ENCODE data around the gene UQCRQ.

UQCRQ gene

GRCh38 chr5:132865668-132866341, 637 bp upstream of the UQCRQ start:
- in situ Hi-C loops (cut with MboI; ENCODE audit: low sequenced_read_pairs) = no loop called here

- in situ Hi-C loops (cut with MboI; ENCODE audit: low sequenced_read_pairs) = no loop called here
These were observed 607 bp downstream of the UQCRQ start for GRCh38 chr5:132867046-132867451.

GRCh38 chr5:132868754-132869153, 2.3 kb downstream of the UQCRQ start:
- in situ Hi-C loops (cut with MboI; ENCODE audit: low sequenced_read_pairs) = no loop called here

- in situ Hi-C loops (cut with MboI; ENCODE audit: low sequenced_read_pairs) = no loop called here
These were observed 4.4 kb downstream of the UQCRQ start for GRCh38 chr5:132870801-132871200.

- in situ Hi-C loops (cut with MboI; ENCODE audit: low sequenced_read_pairs) = no loop called here
These were observed 5.2 kb downstream of the UQCRQ start for GRCh38 chr5:132871459-132872284.

- in situ Hi-C loops (cut with MboI; ENCODE audit: low sequenced_read_pairs) = no loop called here
These were observed 6.3 kb downstream of the UQCRQ start for GRCh38 chr5:132872788-132873118.

- in situ Hi-C loops (cut with MboI; ENCODE audit: low sequenced_read_pairs) = no loop called here
These were observed 6.9 kb downstream of the UQCRQ start, which contains the start of gene LEAP2 for GRCh38 chr5:132873119-132873929. Gene LEAP2, plus strand, starts transcription at chr5:132873668. Its CDS starts 27 bp downstream, at chr5:132873695.

GRCh38 chr5:132873930-132874271, 7.5 kb downstream of the UQCRQ start:
- in situ Hi-C loops (cut with MboI; ENCODE audit: low sequenced_read_pairs) = no loop called here

- in situ Hi-C loops (cut with MboI; ENCODE audit: low sequenced_read_pairs) = no loop called here
These were observed 9.7 kb downstream of the UQCRQ start for GRCh38 chr5:132876020-132876759.

GRCh38 chr5:132877466-132877865, 11.0 kb downstream of the UQCRQ start:
- in situ Hi-C loops (cut with MboI; ENCODE audit: low sequenced_read_pairs) = no loop called here

GRCh38 chr5:132877938-132878337, 11.5 kb downstream of the UQCRQ start:
- in situ Hi-C loops (cut with MboI; ENCODE audit: low sequenced_read_pairs) = no loop called here

- in situ Hi-C loops (cut with MboI; ENCODE audit: low sequenced_read_pairs) = no loop called here
These were observed 16.9 kb downstream of the UQCRQ start for GRCh38 chr5:132883261-132883834.

GRCh38 chr5:132884548-132884947, 18.1 kb downstream of the UQCRQ start:
- in situ Hi-C loops (cut with MboI; ENCODE audit: low sequenced_read_pairs) = no loop called here

GRCh38 chr5:132886064-132886823, 19.8 kb downstream of the UQCRQ start:
- in situ Hi-C loops (cut with MboI; ENCODE audit: low sequenced_read_pairs) = no loop called here

GRCh38 chr5:132887283-132887682, 20.8 kb downstream of the UQCRQ start:
- in situ Hi-C loops (cut with MboI; ENCODE audit: low sequenced_read_pairs) = no loop called here

- in situ Hi-C loops (cut with MboI; ENCODE audit: low sequenced_read_pairs) = no loop called here
These were observed 23.1 kb downstream of the UQCRQ start for GRCh38 chr5:132889501-132889900.

GRCh38 chr5:132890817-132891216, 24.4 kb downstream of the UQCRQ start:
- in situ Hi-C loops (cut with MboI; ENCODE audit: low sequenced_read_pairs) = no loop called here

- in situ Hi-C loops (cut with MboI; ENCODE audit: low sequenced_read_pairs) = no loop called here
These were observed 29.4 kb downstream of the UQCRQ start for GRCh38 chr5:132895719-132896305.

- in situ Hi-C loops (cut with MboI; ENCODE audit: low sequenced_read_pairs) = no loop called here
These were observed 30.2 kb downstream of the UQCRQ start for GRCh38 chr5:132896685-132897084.
